Adipocyte (in vitro differentiated cells): ENCODE results near the gene SRXN1.

Experiments
- DNase-seq: peaks from one replicate; pipeline ENCODE4 v3.0.0-alpha.2; 2015; ENCODE audit warnings: low read depth
- H3K27me3 ChIP-seq: replicated peaks from 2 replicates; pipeline ENCODE4 v1.7.0; 2013; ENCODE audit warnings: mild to moderate bottlenecking, low read length, moderate library complexity; ENCODE audit not compliant: control insufficient read depth, insufficient read depth
- H3K36me3 ChIP-seq: 2 replicates; pipeline ENCODE4 v1.7.0; 2013; ENCODE audit warnings: low read length, mild to moderate bottlenecking, moderate library complexity; ENCODE audit not compliant: control insufficient read depth, insufficient read depth, severe bottlenecking
- H3K4me1 ChIP-seq: 2 replicates; pipeline ENCODE4 v1.7.0; 2013; ENCODE audit warnings: mild to moderate bottlenecking, low read length, moderate library complexity; ENCODE audit not compliant: control insufficient read depth, insufficient read depth
- H3K4me3 ChIP-seq: 2 replicates; pipeline ENCODE4 v1.7.0; 2013; ENCODE audit warnings: mild to moderate bottlenecking, low read length, moderate library complexity
- H3K9ac ChIP-seq: 2 replicates; pipeline ENCODE4 v1.7.0; 2013; ENCODE audit warnings: mild to moderate bottlenecking, low read length, moderate library complexity
- H3K9me3 ChIP-seq: 2 replicates; pipeline ENCODE4 v1.7.0; 2013; ENCODE audit warnings: mild to moderate bottlenecking, low read length, moderate library complexity; ENCODE audit not compliant: control insufficient read depth

The SRXN1 gene

DNA sequence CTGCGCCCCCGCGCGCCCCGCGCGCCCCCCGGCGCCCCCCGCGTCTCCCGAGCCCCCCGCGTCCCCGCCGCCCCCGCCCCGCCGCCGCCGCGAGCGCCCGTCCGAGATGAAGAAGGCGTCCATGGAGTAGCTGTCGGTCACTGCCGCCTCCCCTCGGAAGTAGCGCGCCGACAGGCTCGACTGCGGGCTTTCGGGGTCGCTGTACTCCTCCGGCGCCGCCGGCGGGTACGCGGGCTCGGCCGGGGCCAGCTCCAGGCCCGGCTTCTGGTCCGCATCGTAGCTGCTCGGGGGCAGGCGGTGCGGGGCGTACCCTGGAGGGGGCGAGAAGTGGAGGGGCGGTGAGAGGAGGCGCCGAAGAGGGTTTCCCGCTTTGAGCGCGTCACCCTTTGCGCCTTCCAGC, 11.2 kb upstream of the SRXN1 start:
- H3K9me3 ChIP-seq: no peaks in the 10 kb centered on the region
- DNase-seq: no peak
- H3K36me3 ChIP-seq: no peaks in the 10 kb centered on the region
- no peak overlapping the region for H3K9ac ChIP-seq
- H3K27me3 ChIP-seq: peaks cover 52% of the 10 kb centered on the region
- H3K4me1 ChIP-seq: peaks cover 11% of the 10 kb centered on the region
- no peak overlapping the region for H3K4me3 ChIP-seq

DNA sequence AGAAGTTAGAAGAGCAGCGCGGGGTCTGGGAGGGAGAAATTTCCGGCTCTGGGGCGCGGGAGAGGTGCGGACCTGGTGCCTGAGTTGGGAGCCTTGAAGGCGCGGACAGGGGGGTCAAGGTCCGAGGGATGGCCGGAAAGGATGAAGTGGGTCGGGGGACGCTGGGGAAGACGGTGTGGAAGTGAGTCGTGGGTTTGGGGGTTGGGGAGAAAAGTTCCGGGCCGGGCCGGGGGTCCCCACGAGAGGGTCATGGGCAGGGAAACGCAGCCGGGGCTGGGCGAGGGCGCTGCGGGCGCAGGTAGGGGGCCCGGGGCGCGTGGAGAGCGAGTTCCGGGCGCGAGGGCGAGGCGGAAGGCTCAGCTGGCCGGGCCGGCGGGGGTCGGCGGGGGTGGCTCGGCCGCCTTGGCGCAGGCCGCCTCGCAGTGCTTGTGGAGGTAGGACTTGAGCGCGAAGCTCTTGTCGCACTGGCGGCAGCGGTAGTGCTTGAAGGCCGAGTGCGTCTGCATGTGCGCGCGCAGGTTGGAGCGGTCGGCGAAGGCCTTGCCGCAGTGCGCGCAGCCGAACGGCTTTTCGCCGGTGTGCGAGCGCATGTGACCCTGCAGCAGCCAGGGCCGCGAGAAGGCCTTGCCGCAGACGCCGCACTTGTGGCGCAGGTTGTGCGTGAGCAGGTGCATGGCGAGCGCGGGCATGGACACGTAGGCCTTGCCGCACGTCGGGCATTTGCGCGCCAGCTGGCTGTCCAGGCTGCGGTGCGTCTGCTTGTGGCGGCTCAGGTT, 10.5 kb upstream of the SRXN1 start:
- Histone ChIP-seq H3K4me1 (peaks cover 11% of the 10 kb centered on the region), H3K36me3 (no peaks in the 10 kb centered on the region), H3K4me3 (no peak overlapping the region), H3K9ac (no peak overlapping the region), H3K9me3 (no peaks in the 10 kb centered on the region), H3K27me3 (peaks cover 52% of the 10 kb centered on the region)
- DNase-seq: no peak

DNA sequence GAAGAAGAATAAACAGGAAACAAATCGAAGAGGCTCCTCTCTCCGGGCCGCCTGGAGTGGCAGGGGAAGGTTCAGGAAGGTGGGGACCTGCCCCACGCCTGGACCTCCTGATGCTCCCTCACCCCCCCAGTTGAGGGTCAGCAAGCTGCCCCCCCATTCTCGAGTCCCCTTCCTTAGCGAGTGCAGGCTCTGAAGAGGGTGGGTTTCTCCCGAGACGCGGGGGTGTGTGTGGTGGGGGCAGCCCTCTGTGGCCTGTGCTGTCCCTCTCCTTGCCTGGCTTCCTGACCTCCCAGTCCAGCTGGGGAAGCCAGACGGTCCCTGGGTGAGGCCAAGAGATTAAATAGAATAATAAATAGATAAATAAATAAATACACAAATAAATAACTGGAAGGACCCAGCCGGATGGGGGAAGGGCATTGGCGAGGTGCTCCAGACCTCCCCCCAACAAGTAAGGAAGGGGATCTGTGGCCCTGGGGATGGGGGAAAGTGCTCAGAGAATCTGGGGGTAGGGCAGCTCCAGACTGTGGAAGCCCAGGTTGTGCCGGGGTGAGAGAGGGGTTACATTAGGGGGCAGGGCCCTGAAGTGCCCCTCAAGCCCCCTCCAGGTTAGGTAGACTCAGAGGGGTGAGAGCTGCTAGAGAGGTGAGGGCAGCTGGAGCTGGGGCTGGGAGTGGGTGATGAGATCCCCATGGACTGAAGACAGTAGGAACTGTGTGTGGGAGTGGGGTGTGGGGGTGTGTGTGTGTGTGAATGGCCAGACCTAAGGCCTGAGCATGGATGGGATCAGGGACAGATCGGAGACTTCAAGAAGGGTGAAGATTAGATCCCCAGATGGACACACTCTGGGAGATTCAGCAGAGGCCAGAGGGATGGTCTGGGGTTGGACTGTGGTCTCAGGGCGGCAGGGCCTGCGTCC, 9.5 kb upstream of the SRXN1 start:
- no peak for DNase-seq
- H3K27me3 ChIP-seq: peaks cover 42% of the 10 kb centered on the region
- H3K9ac ChIP-seq: no peak overlapping the region
- H3K4me3 ChIP-seq: no peak overlapping the region
- no peaks in the 10 kb centered on the region for H3K9me3 ChIP-seq
- H3K4me1 ChIP-seq: peaks cover 11% of the 10 kb centered on the region
- H3K36me3 ChIP-seq: no peaks in the 10 kb centered on the region

DNA sequence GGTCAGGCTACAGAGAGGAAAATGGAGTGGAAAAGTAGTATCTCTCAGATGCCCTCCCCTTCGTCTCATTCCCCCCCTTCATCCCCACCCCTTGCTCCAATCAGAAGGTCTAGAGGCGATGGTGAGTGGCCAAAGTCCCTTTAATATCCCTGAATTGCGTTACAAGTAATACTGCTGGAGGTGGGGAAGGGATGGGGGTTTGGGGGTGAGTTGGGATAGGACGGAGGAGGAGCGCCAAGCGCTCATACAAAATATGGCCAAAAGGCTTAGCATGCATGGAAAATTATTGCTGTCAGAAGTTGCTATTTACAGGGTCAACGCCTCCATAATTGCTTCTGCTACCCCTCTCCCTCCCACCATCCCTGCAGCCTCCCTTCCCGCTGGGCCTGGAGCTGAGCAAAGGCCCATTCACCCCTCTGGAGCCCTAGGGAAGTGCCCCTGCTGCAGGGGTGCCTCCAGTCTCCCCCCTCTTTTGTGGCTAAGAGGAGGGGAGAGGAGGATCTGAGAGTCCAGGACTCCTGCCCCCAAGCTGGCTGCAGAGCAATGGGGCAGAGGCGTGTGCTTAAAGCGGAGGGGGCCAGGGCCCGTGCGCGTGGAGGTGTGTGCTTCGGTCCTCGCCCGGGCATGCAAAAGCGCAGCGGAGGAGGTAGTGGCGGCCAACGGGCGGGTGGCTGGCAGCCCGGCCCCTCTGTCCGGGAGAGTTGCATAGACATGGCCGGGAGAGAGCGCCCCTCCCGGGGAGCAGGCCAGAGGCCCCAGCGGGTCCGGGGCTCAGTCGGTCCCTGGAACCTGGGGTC, 8.7 kb upstream of the SRXN1 start:
- Histone ChIP-seq H3K4me1 (peaks cover 11% of the 10 kb centered on the region), H3K27me3 (peaks cover 39% of the 10 kb centered on the region), H3K9ac (no peak overlapping the region), H3K4me3 (no peak overlapping the region), H3K36me3 (no peaks in the 10 kb centered on the region), H3K9me3 (no peaks in the 10 kb centered on the region)
- DNase-seq: no peak

DNA sequence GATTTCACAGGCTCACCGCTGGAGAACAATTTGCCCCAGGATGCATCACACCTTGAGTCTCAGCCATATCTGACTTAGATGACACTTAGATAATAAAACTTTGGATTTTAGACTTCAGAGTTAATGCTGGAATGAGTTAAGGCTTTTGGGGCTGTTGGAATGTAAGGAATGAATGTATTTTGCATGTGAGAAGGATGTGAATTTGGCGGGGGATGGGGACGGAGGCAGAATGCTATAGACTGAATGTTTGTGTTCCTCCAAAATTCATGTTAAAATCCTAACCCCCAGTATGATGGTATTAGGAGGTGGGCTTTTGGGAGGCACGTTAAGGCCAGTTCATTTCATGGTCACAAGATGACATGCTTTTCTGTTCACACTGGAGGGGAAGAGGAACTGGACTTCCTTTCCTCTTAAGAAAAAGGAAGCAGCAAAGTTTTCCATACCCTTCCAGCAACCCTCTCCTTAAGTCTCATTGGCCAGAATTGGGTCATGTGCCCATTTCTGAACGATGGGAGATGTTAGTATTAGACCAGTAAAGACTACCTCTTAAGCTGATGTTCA, 5.8 kb upstream of the SRXN1 start:
- no peak overlapping the region for H3K4me3 ChIP-seq
- H3K9ac ChIP-seq: no peak overlapping the region
- no peaks in the 10 kb centered on the region for H3K36me3 ChIP-seq
- no peak for DNase-seq
- no peaks in the 10 kb centered on the region for H3K9me3 ChIP-seq
- peaks cover 18% of the 10 kb centered on the region for H3K4me1 ChIP-seq
- peaks cover 19% of the 10 kb centered on the region for H3K27me3 ChIP-seq

- H3K4me1 ChIP-seq: peaks cover 21% of the 10 kb centered on the region
- no peaks in the 10 kb centered on the region for H3K9me3 ChIP-seq
- no peak overlapping the region for H3K4me3 ChIP-seq
- DNase-seq: no peak
- no peaks in the 10 kb centered on the region for H3K36me3 ChIP-seq
- no peak overlapping the region for H3K9ac ChIP-seq
- H3K27me3 ChIP-seq: peaks cover 18% of the 10 kb centered on the region
These were observed 5.2 kb upstream of the SRXN1 start for GRCh38 chr20:658202-658601.

GRCh38 chr20:655726-656624, 3.0 kb upstream of the SRXN1 start:
- no peaks in the 10 kb centered on the region for H3K27me3 ChIP-seq
- DNase-seq: no peak
- peaks cover 29% of the 10 kb centered on the region for H3K4me1 ChIP-seq
- peaks cover under 1% of the 10 kb centered on the region for H3K36me3 ChIP-seq
- no peak overlapping the region for H3K9ac ChIP-seq
- no peak overlapping the region for H3K4me3 ChIP-seq
- H3K9me3 ChIP-seq: no peaks in the 10 kb centered on the region

GRCh38 chr20:654417-654750, 1.4 kb upstream of the SRXN1 start:
- H3K9ac ChIP-seq: no peak overlapping the region
- H3K36me3 ChIP-seq: peaks cover 15% of the 10 kb centered on the region
- no peak overlapping the region for H3K4me3 ChIP-seq
- DNase-seq: no peak
- H3K27me3 ChIP-seq: no peaks in the 10 kb centered on the region
- H3K4me1 ChIP-seq: peaks cover 25% of the 10 kb centered on the region
- no peaks in the 10 kb centered on the region for H3K9me3 ChIP-seq

DNA sequence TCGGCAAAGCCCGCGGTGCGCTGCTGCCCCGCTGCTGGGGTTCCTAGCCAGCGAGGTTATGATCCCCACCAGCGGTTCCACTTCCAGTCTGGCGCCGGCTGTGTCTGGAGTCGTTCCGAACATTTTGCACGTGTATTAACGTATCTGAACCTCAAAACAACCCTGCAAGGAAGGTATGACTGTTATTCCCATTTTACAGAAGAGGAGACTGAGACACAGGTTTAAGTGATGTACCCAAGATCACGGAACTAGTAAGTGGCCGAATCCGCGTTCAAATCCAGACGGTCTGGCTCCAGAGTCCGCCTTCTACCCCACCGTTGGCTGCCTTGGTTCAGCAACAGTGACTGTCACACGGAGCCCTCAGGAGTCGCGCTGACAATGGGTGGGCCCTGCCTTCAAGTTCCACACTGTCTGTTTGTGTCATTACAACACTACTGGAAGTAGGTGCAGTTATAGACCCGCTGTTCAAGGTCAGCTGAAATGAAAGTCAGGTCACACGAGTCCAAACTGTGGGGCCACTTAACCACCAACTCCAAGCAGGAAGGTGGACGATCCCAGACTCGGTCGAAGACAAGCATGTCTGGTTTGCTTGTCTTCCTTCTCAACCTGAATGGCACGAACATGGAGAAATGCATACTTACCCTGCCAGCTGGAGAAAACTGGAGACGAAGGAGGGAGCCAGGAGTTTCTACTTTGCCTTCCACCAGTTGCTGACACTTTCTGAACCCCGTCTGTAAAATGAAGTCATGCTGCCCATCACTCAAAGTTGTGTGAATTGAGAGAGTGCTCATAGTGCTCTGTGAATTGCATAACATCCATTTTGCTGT, 803 bp upstream of the SRXN1 start:
- H3K9ac ChIP-seq: peak overlapping the region; percentile 94
- peaks cover 20% of the 10 kb centered on the region for H3K36me3 ChIP-seq
- peak overlapping the region; percentile 99 for H3K4me3 ChIP-seq
- DNase-seq: no peak
- peaks cover 25% of the 10 kb centered on the region for H3K4me1 ChIP-seq
- no peaks in the 10 kb centered on the region for H3K9me3 ChIP-seq
- H3K27me3 ChIP-seq: no peaks in the 10 kb centered on the region
